Nephron (organoid): Measurements from ENCODE around the gene UQCRH.
"Not testable (repeated sequence)": the region's sequence is repeated elsewhere in the genome, so short reads cannot be mapped to it uniquely, and the experiment has no call there.

ENCODE experiments used
- H3K27ac Mint-ChIP-seq, 3 experiments: 2 replicates each; pipeline ENCODE4 v1.8.0; 2020; ENCODE audit warnings: mixed read lengths in 3 of 3, mild to moderate bottlenecking in 2 of 3, moderate library complexity in 1 of 3
- H3K27me3 Mint-ChIP-seq: 2 replicates; pipeline ENCODE4 v1.8.0; 2021; ENCODE audit warnings: low read depth, mild to moderate bottlenecking, moderate library complexity, mixed read lengths
- H3K36me3 Mint-ChIP-seq: 2 replicates; pipeline ENCODE4 v1.8.0; 2020; ENCODE audit warnings: low read depth, mixed read lengths
- H3K4me1 Mint-ChIP-seq: 2 replicates; pipeline ENCODE4 v1.8.0; 2020; ENCODE audit warnings: mixed read lengths
- H3K4me3 Mint-ChIP-seq, 3 experiments: 2 replicates each; pipeline ENCODE4 v1.8.0; 2020; ENCODE audit warnings: mild to moderate bottlenecking in 3 of 3, mixed read lengths in 3 of 3, moderate library complexity in 2 of 3
- H3K9me3 Mint-ChIP-seq: 2 replicates; pipeline ENCODE4 v1.8.0; 2020; ENCODE audit warnings: mixed read lengths
- CTCF ChIP-seq, 3 experiments: fragments of 200-600 bp; sonication (generic); IDR thresholded peaks; one replicate each; pipeline ENCODE4 v1.5.0; 2021; ENCODE audit warnings: antibody characterized with exemption in 3 of 3; ENCODE audit not compliant: unreplicated experiment in 3 of 3

Gene UQCRH

GRCh38 chr1:46310321-46310720 is 6.8 kb downstream of the UQCRH start:
- Mint-ChIP-seq H3K27me3 (no peaks in the 10 kb centered on the region), H3K27ac (no peak overlapping the region), H3K4me3 (no peak overlapping the region), H3K36me3 (peaks cover 64% of the 10 kb centered on the region), H3K9me3 (no peaks in the 10 kb centered on the region), H3K4me1 (peaks cover 10% of the 10 kb centered on the region)
- TF ChIP-seq CTCF (IDR thresholded peaks at IDR 0.05; ENCODE audit: unreplicated experiment in 3 of 3): no peak

GRCh38 chr1:46315669-46316403 is 12.3 kb downstream of the UQCRH start:
- Mint-ChIP-seq H3K36me3 (peaks cover 48% of the 10 kb centered on the region), H3K27me3 (no peaks in the 10 kb centered on the region), H3K9me3 (no peaks in the 10 kb centered on the region), H3K4me3 (no peak overlapping the region), H3K4me1 (peaks cover 10% of the 10 kb centered on the region), H3K27ac (peak overlapping the region in 1 of 3 experiments; percentile 63)
- TF ChIP-seq CTCF (IDR thresholded peaks at IDR 0.05; ENCODE audit: unreplicated experiment in 3 of 3): no peak

GRCh38 chr1:46317323-46317722 is 13.8 kb downstream of the UQCRH start:
- Mint-ChIP-seq H3K27me3 (no peaks in the 10 kb centered on the region), H3K4me3 (no peak overlapping the region), H3K9me3 (no peaks in the 10 kb centered on the region), H3K36me3 (peaks cover 46% of the 10 kb centered on the region), H3K27ac (no peak overlapping the region), H3K4me1 (peaks cover 18% of the 10 kb centered on the region)
- TF ChIP-seq CTCF (IDR thresholded peaks at IDR 0.05; ENCODE audit: unreplicated experiment in 3 of 3): no peak

- H3K4me3 Mint-ChIP-seq, H3K27ac Mint-ChIP-seq, H3K9me3 Mint-ChIP-seq, H3K27me3 Mint-ChIP-seq: not testable (repeated sequence)
- H3K36me3 Mint-ChIP-seq: peaks cover 39% of the 10 kb centered on the region
- H3K4me1 Mint-ChIP-seq: peaks cover 18% of the 10 kb centered on the region
Observed at GRCh38 chr1:46319301-46319700, 15.8 kb downstream of the UQCRH start.

GRCh38 chr1:46319960-46320914 is 16.7 kb downstream of the UQCRH start:
- H3K27me3 Mint-ChIP-seq, H3K9me3 Mint-ChIP-seq: not testable (repeated sequence)
- Mint-ChIP-seq H3K4me1 (peaks cover 18% of the 10 kb centered on the region), H3K27ac (peak overlapping the region; percentile 81 to 95 (median 91)), H3K4me3 (peak overlapping the region in 1 of 3 experiments; percentile 40), H3K36me3 (peaks cover 36% of the 10 kb centered on the region)

- Mint-ChIP-seq H3K36me3 (peaks cover 35% of the 10 kb centered on the region), H3K4me1 (peaks cover 18% of the 10 kb centered on the region), H3K27ac (peak overlapping the region in 1 of 3 experiments; percentile 41)
- not testable (repeated sequence) for H3K27me3 Mint-ChIP-seq, H3K9me3 Mint-ChIP-seq, H3K4me3 Mint-ChIP-seq
Observed at GRCh38 chr1:46322191-46322590, 18.7 kb downstream of the UQCRH start.

GRCh38 chr1:46325285-46326076 is 22.0 kb downstream of the UQCRH start:
- H3K27me3 Mint-ChIP-seq, H3K9me3 Mint-ChIP-seq, H3K4me3 Mint-ChIP-seq: not testable (repeated sequence)
- Mint-ChIP-seq H3K36me3 (peaks cover 32% of the 10 kb centered on the region), H3K27ac (peak overlapping the region in 1 of 3 experiments; percentile 48), H3K4me1 (peaks cover 12% of the 10 kb centered on the region)

GRCh38 chr1:46328182-46328581 is 24.7 kb downstream of the UQCRH start:
- not testable (repeated sequence) for H3K9me3 Mint-ChIP-seq, H3K27ac Mint-ChIP-seq, H3K4me3 Mint-ChIP-seq, H3K27me3 Mint-ChIP-seq
- Mint-ChIP-seq H3K4me1 (peaks cover 11% of the 10 kb centered on the region), H3K36me3 (peaks cover 22% of the 10 kb centered on the region)

- Mint-ChIP-seq H3K4me1 (peaks cover 11% of the 10 kb centered on the region), H3K27ac (peak overlapping the region in 2 of 3 experiments; percentile 54 to 96), H3K4me3 (peak overlapping the region in 2 of 3 experiments; percentile 46 to 78), H3K36me3 (peaks cover 14% of the 10 kb centered on the region)
- H3K27me3 Mint-ChIP-seq, H3K9me3 Mint-ChIP-seq: not testable (repeated sequence)
Observed at GRCh38 chr1:46329807-46330206, 26.3 kb downstream of the UQCRH start.

GRCh38 chr1:46330381-46330780 is 26.9 kb downstream of the UQCRH start:
- Mint-ChIP-seq H3K27ac (peak overlapping the region in 2 of 3 experiments; percentile 54 to 96), H3K4me1 (peaks cover 11% of the 10 kb centered on the region)
- H3K9me3 Mint-ChIP-seq: not testable (repeated sequence)

More at GRCh38 chr1:46330381-46330780, 26.9 kb downstream of the UQCRH start:
- peak overlapping the region in 2 of 3 experiments; percentile 46 to 78 for H3K4me3 Mint-ChIP-seq
- H3K27me3 Mint-ChIP-seq, H3K36me3 Mint-ChIP-seq: not testable (repeated sequence)
